GM23248 (cell line): ENCODE results near the gene SH3TC1.

Source experiments
- EZH2 ChIP-seq: fragments of 200-600 bp; sonication (generic); IDR thresholded peaks from 2 replicates; pipeline ENCODE4 v1.6.1; 2018; ENCODE audit warnings: antibody characterized with exemption, mild to moderate bottlenecking; ENCODE audit not compliant: insufficient read depth, poor library complexity, severe bottlenecking
- EZH2phosphoT487 ChIP-seq: fragments of 200-600 bp; sonication (generic); IDR thresholded peaks from 2 replicates; pipeline ENCODE4 v1.6.1; 2018; ENCODE audit warnings: antibody characterized with exemption, moderate library complexity, mild to moderate bottlenecking, low read depth; ENCODE audit not compliant: insufficient read depth

DNA sequence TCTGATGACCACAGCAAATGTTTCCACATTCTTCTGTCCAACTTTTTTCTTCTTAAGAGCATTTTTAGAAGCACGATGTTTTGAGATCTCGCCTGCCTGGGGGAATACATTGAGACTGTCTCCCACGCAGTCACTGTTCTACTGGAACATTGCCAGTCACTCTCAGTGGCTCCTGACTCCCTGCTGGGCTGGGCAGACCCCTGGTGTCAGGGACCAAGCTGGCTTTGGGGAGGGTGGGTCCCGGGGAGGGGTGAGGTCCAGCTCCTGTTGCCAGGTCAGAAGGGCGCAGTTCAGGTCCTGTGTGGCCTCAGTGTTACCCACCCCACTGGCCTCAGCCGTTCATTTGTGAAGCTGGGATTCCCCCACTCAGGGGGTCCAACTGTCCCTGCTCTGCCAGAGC lies 21.5 kb upstream of the SH3TC1 start:
- TF ChIP-seq EZH2 (no peak), EZH2phosphoT487 (no peak)
